A673 (cell line): ENCODE measurements around the gene RECQL5. TPM values are rescaled to one million over a fixed set of nuclear protein-coding genes. Genes with fewer than 3 reads are reported as not detected.

Experiments
- BruUV-seq: library from RNA; stranded (reverse); fragments of 400-500 nt; replicated peaks from 2 replicates; lab custom pipeline; 2021; lab: Mats Ljungman, UMichigan
- CTCF ChIA-PET: fragments of 300-600 bp; sonication (Branson Sonifier 250); formaldehyde crosslinking; loops from one replicate; lab custom pipeline; 2022; ENCODE audit warnings: antibody characterized with exemption; lab: Charles Lee
- POLR2A ChIA-PET: fragments of 300-600 bp; sonication (Branson Sonifier 250); formaldehyde crosslinking; loops from one replicate; lab custom pipeline; 2022; ENCODE audit warnings: antibody characterized with exemption; ENCODE audit not compliant: low non-redundant PET; lab: Charles Lee
- DNase-seq: peaks from one replicate; pipeline ENCODE4 v3.0.0-alpha.2; 2015; ENCODE audit warnings: low spot score
- H3K27ac ChIP-seq: fragments of 200-600 bp; sonication (generic); 2 replicates; pipeline ENCODE4 v1.5.1; 2016; ENCODE audit warnings: mixed run types, low read depth, mild to moderate bottlenecking, mixed read lengths, antibody characterized with exemption, low read length; ENCODE audit not compliant: poor library complexity, severe bottlenecking
- H3K27me3 ChIP-seq: fragments of 200-600 bp; sonication (generic); replicated peaks from 2 replicates; pipeline ENCODE4 v1.6.1; 2017; ENCODE audit warnings: mixed run types, low read depth, mild to moderate bottlenecking, mixed read lengths, antibody characterized with exemption, low read length; ENCODE audit not compliant: insufficient read depth, poor library complexity
- H3K36me3 ChIP-seq: fragments of 200-600 bp; sonication (generic); 2 replicates; pipeline ENCODE4 v1.6.1; 2016; ENCODE audit warnings: mixed run types, mild to moderate bottlenecking, mixed read lengths, antibody characterized with exemption, low read length; ENCODE audit not compliant: insufficient read depth, poor library complexity, severe bottlenecking
- H3K4me1 ChIP-seq: fragments of 200-600 bp; sonication (generic); 2 replicates; pipeline ENCODE4 v1.6.1; 2017; ENCODE audit warnings: mixed run types, mild to moderate bottlenecking, mixed read lengths, antibody characterized with exemption, low read length; ENCODE audit not compliant: insufficient read depth, poor library complexity, severe bottlenecking
- H3K4me3 ChIP-seq: fragments of 200-600 bp; sonication (generic); 2 replicates; pipeline ENCODE4 v1.5.1; 2016; ENCODE audit warnings: low read depth, mixed run types, mild to moderate bottlenecking, mixed read lengths, low read length; ENCODE audit not compliant: poor library complexity, severe bottlenecking
- H3K9me3 ChIP-seq: fragments of 200-600 bp; sonication (generic); 2 replicates; pipeline ENCODE4 v1.6.1; 2016; ENCODE audit warnings: mixed run types, low read depth, mild to moderate bottlenecking, mixed read lengths, antibody characterized with exemption, low read length; ENCODE audit not compliant: poor library complexity, severe bottlenecking
- CTCF ChIP-seq: fragments of 300-800, 200-600 bp; sonication (generic); conservative IDR thresholded peaks from 2 replicates; pipeline ENCODE4 v1.5.1; 2017; ENCODE audit warnings: low read depth, mild to moderate bottlenecking, antibody characterized with exemption, low read length, moderate library complexity, mixed read lengths
- EZH2 ChIP-seq: fragments of 200-600 bp; sonication (generic); IDR thresholded peaks from 2 replicates; pipeline ENCODE4 v1.6.1; 2017; ENCODE audit warnings: borderline replicate concordance, low read depth, mild to moderate bottlenecking, mixed read lengths, antibody characterized with exemption, low read length; ENCODE audit not compliant: poor library complexity, severe bottlenecking
- intact Hi-C: fragments of 100-400 bp; cut with micrococcal nuclease; formaldehyde crosslinking; loops from one replicate; pipeline ENCODE4 v1.10.0; 2022; ENCODE audit not compliant: unreplicated experiment
- total RNA-seq: library from RNA; stranded (reverse); gene quantifications from 2 replicates; pipeline ENCODE4 v1.2.3, GENCODE V29; 2021

The RECQL5 gene
- total RNA-seq, 1 experiment from 2014 or later = 30.6 TPM

DNA sequence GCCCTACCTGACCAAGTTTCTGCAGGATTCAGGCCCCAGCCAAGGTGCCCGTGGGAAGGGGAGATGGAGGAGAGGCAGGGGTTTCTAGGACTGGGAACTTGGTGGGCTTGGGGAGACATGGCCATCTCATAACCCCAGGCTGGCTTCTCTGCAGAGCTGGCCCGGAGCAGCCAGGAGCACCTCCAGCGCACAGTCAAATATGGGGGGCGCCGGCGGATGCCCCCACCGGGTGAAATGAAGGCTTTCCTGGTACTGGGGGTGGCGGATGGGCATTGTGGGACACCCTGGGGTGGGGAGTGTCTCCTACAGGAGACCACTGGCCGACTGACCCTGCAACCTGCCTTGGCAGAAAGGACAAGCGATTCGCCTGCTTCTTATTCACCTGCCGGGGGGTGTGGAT, 42.9 kb downstream of the RECQL5 start:
- H3K9me3 ChIP-seq = no peaks in the 10 kb centered on the region
- BruUV-seq = no TSS peak
- H3K36me3 ChIP-seq = no peaks in the 10 kb centered on the region
- no peaks in the 10 kb centered on the region for H3K4me1 ChIP-seq
- H3K27me3 ChIP-seq = no peaks in the 10 kb centered on the region
- H3K4me3 ChIP-seq = no peak overlapping the region
- ChIA-PET CTCF (interaction anchor here (0.6 to 2.1 kb wide), 2 partner anchors 15 to 23 kb away, joined by 5 to 6 read pairs; no protein-coding TSS in a partner anchor), POLR2A (no interaction called here)
- TF ChIP-seq EZH2 (no peak), CTCF (no peak)
- intact Hi-C loops = no loop called here
- no peak for DNase-seq
- H3K27ac ChIP-seq = no peak overlapping the region

- DNase-seq = no peak
- Histone ChIP-seq H3K4me3 (no peak overlapping the region), H3K27me3 (no peaks in the 10 kb centered on the region), H3K27ac (no peak overlapping the region), H3K4me1 (no peaks in the 10 kb centered on the region), H3K36me3 (no peaks in the 10 kb centered on the region), H3K9me3 (no peaks in the 10 kb centered on the region)
- CTCF ChIA-PET = no interaction called here
- TF ChIP-seq CTCF (no peak), EZH2 (no peak)
- no TSS peak for BruUV-seq
- intact Hi-C loops = no loop called here
- POLR2A ChIA-PET = no interaction called here
Measured at GRCh38 chr17:75623386-75623785, 43.6 kb downstream of the RECQL5 start.

DNA sequence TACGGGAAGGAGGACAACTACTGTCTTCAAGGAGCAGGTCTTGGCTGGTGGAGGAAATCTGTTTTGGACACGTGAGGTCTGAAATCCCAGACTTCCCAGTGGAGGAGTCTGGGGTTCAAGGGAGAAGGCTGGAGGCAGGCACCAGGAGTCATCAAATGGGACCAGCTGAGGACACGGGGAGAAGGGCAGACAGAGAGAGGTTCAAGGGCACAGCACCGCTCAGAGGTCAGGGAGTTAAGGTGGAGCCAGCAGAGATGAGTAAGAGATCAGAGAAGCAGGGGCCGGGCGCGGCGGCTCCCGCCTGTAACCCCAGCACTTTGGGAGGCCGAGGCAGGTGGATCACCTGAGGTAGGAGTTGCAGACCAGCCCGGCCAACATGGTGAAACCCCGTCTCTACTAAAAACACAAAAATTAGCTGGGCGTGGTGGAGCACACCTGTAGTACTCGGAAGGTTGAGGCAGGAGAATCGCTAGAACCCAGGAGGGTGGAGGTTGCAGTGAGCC, 44.1 kb downstream of the RECQL5 start:
- ChIA-PET POLR2A (no interaction called here), CTCF (no interaction called here)
- H3K36me3 ChIP-seq = no peaks in the 10 kb centered on the region
- H3K27me3 ChIP-seq = no peaks in the 10 kb centered on the region
- no peak for DNase-seq
- no peaks in the 10 kb centered on the region for H3K9me3 ChIP-seq
- no peak overlapping the region for H3K4me3 ChIP-seq
- TF ChIP-seq EZH2 (no peak), CTCF (no peak)
- H3K27ac ChIP-seq = no peak overlapping the region
- intact Hi-C loops = no loop called here
- BruUV-seq = no TSS peak
- H3K4me1 ChIP-seq = no peaks in the 10 kb centered on the region
